Activated T-cell treated with anti-CD3 and anti-CD28 coated beads for 1 hour (primary cell): ENCODE data around the gene CCDC92.

Source experiments
- DNase-seq: peaks from one replicate; pipeline ENCODE4 v3.0.0-alpha.2; 2020; ENCODE audit warnings: low read depth

The CCDC92 gene

GRCh38 chr12:124002021-124002644 is 29.5 kb upstream of the CCDC92 start:
- DNase-seq, result no peak

GRCh38 chr12:124001343-124001742 is 28.7 kb upstream of the CCDC92 start:
- no peak for DNase-seq

DNA sequence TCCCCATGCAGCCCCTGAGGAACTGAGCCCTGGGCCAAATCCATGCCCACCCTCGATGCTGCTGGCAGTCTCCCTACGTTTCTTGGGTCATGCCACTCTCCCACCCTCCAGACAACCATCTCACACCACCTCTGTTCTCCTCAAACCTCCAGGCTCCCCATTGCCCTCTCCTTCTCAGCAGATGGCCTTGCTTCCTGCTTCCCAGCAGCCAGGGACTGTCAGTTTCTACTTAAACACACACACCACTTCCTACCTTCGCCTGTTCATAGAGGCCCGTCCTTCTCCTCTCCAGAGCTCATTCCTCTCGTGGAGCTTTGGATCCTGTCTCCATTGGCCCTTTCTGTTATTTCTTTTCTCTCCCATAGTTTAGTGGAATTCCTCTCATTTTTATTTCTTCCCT is 27.5 kb upstream of the CCDC92 start:
- no peak for DNase-seq

DNA sequence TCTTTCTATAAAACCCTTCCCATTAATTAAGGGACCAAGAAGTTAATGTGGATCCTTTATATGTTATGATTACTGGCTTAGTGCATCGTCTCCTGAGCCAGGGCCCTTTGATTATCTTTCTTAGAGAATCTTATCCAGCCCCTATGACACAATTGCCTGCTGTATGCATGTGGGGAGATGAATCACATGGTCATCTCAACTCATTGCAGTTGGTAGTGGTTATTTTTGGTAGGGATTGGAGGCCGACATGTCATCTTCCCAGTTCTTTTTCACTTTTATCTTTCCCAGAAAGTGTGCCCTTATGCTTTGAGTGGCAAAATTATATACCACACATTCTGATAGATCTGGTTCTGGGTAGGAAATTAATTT is 26.3 kb upstream of the CCDC92 start:
- DNase-seq, result no peak

DNA sequence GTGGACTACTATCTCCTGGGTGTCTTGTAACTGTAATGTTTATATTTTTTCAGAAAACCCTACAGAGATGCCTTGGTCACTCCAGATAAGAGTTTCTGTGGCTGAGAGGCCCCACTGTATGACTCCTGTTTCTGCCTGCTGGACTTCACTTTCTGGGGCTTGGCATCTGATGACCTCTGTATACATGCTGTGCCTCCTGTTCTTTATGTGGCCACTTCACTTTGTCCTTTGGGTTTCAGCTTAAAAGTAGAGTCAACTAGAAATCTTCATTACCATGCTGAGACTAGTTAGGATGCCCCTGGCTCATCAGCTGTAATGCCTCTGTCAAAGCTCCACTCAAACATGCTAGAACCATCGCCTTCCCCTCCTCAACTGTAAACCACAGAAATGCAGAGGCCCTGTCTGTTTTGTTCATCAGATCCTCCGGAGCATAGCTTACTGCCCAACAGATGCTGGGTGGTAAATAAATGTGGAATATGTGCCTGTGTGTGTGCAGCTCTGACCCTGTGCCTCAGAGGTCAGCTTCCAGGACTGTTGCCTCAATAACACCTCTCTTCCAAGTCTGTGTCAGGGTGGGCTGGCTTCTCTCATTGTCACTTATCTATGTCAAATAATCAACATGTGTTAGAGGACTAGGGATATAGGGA is 25.8 kb upstream of the CCDC92 start:
- DNase-seq, result no peak

DNA sequence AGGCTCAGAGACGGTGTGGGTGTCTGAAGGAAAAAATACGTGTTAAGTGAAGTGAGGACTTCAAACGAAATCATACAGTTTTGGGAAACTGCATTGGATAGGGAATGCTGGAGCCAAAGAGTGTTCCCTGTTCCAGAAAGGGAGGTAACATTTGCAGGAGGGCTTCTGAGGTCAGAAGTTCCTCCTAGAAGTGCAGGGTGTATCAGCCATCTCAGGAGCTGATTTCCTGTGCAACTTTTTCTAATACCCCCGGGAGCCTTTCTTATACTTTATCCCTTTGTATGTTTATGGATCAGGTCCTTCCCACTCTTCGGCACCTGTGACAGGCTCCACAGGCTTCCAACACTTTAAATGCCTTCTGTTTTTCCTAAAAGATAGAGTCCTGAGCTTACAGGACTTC is 25.3 kb upstream of the CCDC92 start:
- no peak for DNase-seq

DNA sequence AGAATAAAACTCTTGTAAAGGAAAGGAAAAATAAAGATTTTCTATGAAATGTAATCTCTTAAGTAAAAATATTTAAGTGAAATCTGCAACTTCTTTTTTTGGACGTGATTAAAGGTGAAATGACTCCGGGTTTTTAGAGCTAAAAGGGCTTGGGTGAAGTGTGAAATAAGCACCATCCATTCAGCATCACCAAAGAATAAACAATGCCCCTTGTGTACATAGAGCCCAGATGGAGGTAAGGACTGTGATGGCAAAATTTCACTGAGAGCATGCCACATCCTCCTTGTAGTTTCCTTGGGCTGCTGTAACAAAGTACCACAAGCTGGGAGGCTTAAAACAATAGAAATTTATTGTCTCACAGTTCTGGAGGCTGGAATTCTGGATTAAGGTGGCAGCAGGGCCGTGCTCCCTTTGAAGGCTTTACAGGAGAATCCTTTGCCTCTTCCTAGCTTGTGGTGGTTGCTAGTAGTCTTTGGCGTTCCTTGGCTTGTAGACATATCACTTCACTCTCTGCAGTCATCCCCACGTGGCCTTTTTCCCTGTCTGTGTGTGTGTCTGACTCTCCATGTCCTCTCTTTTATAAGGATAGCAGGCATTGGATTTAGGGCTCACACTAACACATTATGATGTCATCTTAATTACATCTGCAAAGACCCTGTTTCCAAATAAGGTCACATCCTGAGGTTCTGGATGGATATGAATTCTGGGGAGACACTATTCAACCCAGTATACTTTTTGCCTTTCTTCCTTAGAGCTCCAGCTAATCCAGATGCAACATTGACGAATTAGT is 24.6 kb upstream of the CCDC92 start:
- no peak for DNase-seq

DNA sequence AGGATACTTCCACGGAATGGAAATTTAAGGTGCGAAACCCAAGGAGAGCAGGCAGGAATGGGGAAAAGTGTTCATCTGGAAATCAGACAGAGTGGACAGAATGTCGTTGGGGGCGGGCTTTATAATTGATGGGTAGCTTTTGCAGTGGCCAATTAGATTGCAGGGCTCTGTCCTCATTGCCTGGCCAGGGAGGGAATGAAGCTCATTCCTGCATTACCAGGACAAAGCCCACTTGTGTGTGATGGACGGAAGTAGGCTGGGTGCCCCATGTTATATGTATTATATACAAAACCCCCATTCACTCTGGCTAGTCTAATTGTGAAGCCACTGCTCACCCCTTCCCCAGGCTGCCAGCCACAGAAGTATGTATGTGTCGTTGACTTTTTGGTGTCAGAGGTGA is 23.9 kb upstream of the CCDC92 start:
- DNase-seq, result no peak

- no peak for DNase-seq
Measured at GRCh38 chr12:123995023-123995748, 22.6 kb upstream of the CCDC92 start.

- DNase-seq, result no peak
Measured at GRCh38 chr12:123992118-123992825, 19.6 kb upstream of the CCDC92 start.

- DNase-seq, result no peak
Measured at GRCh38 chr12:123991372-123991951, 18.8 kb upstream of the CCDC92 start.

GRCh38 chr12:123990511-123990910 is 17.9 kb upstream of the CCDC92 start:
- DNase-seq, result no peak

- DNase-seq, result no peak
Measured at GRCh38 chr12:123989753-123990152, 17.1 kb upstream of the CCDC92 start.

GRCh38 chr12:123989168-123989567 is 16.5 kb upstream of the CCDC92 start:
- DNase-seq, result no peak

DNA sequence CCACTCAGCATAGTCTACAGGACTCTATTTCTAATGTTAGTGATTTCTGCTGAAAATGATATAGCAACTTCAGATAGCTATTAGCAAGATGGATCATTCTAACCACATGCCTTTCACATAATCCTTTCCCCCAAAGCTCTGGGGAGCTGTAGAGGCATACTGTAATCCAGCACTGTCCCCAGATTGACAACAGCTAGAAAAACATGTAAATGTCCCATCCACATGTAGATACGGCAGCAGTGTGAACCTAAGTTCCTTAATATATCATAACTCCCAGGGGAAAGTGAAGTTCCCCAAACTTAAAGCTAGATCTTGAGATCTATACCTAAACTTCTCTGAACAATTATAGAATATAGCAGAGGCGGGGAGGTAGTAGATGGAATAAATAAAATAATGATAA is 14.4 kb upstream of the CCDC92 start:
- no peak for DNase-seq

DNA sequence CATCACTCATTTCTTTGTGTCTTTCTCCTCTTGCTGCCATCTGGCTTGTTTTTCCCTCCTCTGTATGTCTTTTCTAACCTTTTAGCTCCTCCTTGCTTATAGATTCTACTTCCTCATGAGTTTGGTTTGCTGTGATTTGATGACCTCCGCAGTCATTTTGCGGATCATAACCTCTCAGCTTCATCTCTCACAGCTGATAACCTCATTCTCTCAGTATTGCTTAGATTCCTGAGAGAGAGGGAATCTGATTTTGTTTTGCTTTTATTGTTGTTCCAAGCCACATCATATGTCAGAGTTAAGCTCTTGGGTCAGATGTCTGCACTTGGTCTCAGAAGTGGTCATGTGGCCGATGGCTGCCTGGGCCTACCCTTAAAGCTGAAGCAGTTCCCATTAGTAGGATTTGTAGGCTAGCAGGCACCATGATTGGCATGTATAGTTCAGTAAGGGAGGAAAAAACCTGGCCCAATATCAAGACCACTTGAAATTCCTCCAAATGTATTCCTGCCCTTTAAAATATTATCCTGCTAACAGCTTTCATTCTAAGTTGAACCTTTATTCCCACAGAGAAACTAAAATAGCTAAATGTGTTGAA is 13.8 kb upstream of the CCDC92 start:
- no peak for DNase-seq

GRCh38 chr12:123984903-123985302 is 12.3 kb upstream of the CCDC92 start:
- no peak for DNase-seq

- peak; percentile 22 for DNase-seq
Measured at GRCh38 chr12:123983822-123984485, 11.3 kb upstream of the CCDC92 start.

DNA sequence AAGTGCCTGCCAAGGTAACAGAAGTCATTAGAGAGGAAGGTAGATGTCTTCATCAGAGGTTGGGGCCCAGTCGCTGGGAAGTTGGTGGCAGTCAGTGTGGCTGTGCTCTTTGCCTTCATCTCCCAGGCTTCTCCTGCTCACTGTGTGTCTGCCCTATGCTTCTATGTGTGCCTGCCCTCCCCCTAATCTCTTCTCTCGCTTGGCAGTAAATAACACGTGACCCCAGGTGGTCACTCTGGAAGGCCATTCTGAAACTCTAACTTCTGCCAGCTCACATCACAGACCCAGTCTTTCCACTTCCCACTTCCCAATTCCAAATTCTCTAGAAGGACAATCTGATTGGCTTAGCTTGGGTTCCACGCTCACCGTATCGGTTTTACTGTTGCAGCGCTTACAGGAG is 9.6 kb upstream of the CCDC92 start:
- DNase-seq, result no peak

DNA sequence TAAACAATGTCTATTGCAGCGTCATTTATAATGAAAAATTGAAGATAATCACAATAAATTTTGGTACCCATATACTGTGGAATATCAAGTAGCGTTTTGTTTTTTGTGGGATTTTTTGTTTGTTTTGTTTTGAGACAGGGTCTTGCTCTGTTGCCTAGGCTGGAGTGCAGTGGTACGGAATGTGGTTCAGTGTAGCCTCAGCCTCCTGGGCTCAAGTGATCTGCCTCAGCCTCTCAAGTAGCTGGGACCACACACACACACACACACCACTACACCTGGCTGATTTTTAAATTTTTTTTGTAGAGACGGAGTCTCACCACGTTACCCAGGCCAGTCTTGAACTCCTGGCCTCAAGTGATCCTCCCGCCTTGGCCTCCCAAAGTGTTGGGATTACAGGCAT is 6.9 kb upstream of the CCDC92 start:
- DNase-seq, result no peak
